Measurements from ENCODE around the gene ACAN.

ACAN gene

GRCh38 chr15:88909956-88910831 is 107.0 kb downstream of the ACAN start:
- no peak for TF ChIP-seq CTCF (conservative IDR thresholded peaks at IDR 0.05)
- no peak overlapping the region for H3K27ac ChIP-seq

- TF ChIP-seq CTCF (conservative IDR thresholded peaks at IDR 0.05), result no peak
- no peak overlapping the region for H3K27ac ChIP-seq
These were observed 108.5 kb downstream of the ACAN start for GRCh38 chr15:88911766-88912118.

GRCh38 chr15:88912500-88912921 is 109.3 kb downstream of the ACAN start:
- no peak for TF ChIP-seq CTCF (conservative IDR thresholded peaks at IDR 0.05)
- peak overlapping the region; percentile 63; the same call in 1 of the 2 replicates for H3K27ac ChIP-seq

GRCh38 chr15:88913017-88913849 is 110.0 kb downstream of the ACAN start, which contains the start of gene MFGE8:
Gene MFGE8 (minus strand): TSS chr15:88913379. CDS start chr15:88913319, 60 bp downstream.
- H3K27ac ChIP-seq, result peak within 1 kb of the TSS; percentile 63; the same call in 1 of the 2 replicates

GRCh38 chr15:88913850-88914169 is 110.6 kb downstream of the ACAN start:
- TF ChIP-seq CTCF (conservative IDR thresholded peaks at IDR 0.05), result no peak
- peak overlapping the region; percentile 63; the same call in 1 of the 2 replicates for H3K27ac ChIP-seq

More at GRCh38 chr15:88913017-88913849, 110.0 kb downstream of the ACAN start, which contains the start of gene MFGE8:
- TF ChIP-seq CTCF (conservative IDR thresholded peaks at IDR 0.05), result peak; percentile 33

- TF ChIP-seq CTCF (conservative IDR thresholded peaks at IDR 0.05), result no peak
- H3K27ac ChIP-seq, result no peak overlapping the region
These were observed 112.1 kb downstream of the ACAN start for GRCh38 chr15:88915354-88915753.

- no peak for TF ChIP-seq CTCF (conservative IDR thresholded peaks at IDR 0.05)
These were observed 114.5 kb downstream of the ACAN start for GRCh38 chr15:88917760-88918159.

More at GRCh38 chr15:88917760-88918159, 114.5 kb downstream of the ACAN start:
- H3K27ac ChIP-seq, result no peak overlapping the region

Data from VCaP (cell line).